Pancreas (tissue), 10 donors: ENCODE results near the gene PRPF38B. TPM values are rescaled to one million over a fixed set of nuclear protein-coding genes. Genes with fewer than 3 reads are reported as not detected.

Experiments
- ATAC-seq, 4 donors: fragments of 200-7000 bp; cut with Tn5 transposase; one replicate each; pipeline versions ENCODE4 v1.8.0 to v1.9.1; 2020; ENCODE audit warnings: mild to moderate bottlenecking in 4 of 4, moderate library complexity in 4 of 4
- DNase-seq, 6 donors: peaks; one replicate each; pipeline ENCODE4 v3.0.0-alpha.2; 2020
- FAIRE-seq: peaks from 2 replicates; lab custom pipeline; 2012; peaks lifted over from hg19 to GRCh38; lab: Jason Lieb, UNC
- H3K27ac ChIP-seq, 4 donors: fragments of 200-600 bp; sonication (generic); 1 replicate in 3 of 4; 2 replicates in 1 of 4; pipeline versions ENCODE4 v1.5.0 to v1.8.0; 2020
- H3K27me3 ChIP-seq, 4 donors: fragments of 200-600 bp; one replicate each; pipeline ENCODE4 v1.8.0; 2021
- H3K36me3 ChIP-seq, 3 donors: fragments of 200-600 bp; sonication (generic) in 1 of 3; one replicate each; pipeline versions ENCODE4 v1.5.0 to v1.8.0; 2020 to 2021
- H3K4me1 ChIP-seq, 3 donors: fragments of 200-600 bp; one replicate each; pipeline ENCODE4 v1.8.0; 2021
- H3K4me3 ChIP-seq, 4 donors: fragments of 200-600 bp; sonication (generic) in 2 of 4; one replicate each; pipeline versions ENCODE4 v1.5.0 to v1.8.0; 2020 to 2021
- H3K9me3 ChIP-seq, 4 donors: fragments of 200-600 bp; one replicate each; pipeline ENCODE4 v1.8.0; 2021
- WGBS, 2 donors: extraction: QIAGEN DNeasy Blood & Tissue Kit; methylation state at CpG; one replicate each; pipeline ENCODE4 v1.1.7; 2013; 5-methylcytosine and 5-hydroxymethylcytosine counted together
- intact Hi-C, 3 donors: fragments of 100-400 bp; cut with DNase I; formaldehyde crosslinking; loops; one replicate each; pipeline versions ENCODE4 v1.11.1 to v1.14.2; 2022
- polyA plus RNA-seq, 2 donors: library from polyadenylated mRNA; stranded (reverse); fragments of 200-250 nt; gene quantifications; one replicate each; pipeline ENCODE4 v1.2.3, GENCODE V29; 2013
- total RNA-seq, 6 donors: library from RNA; stranded (reverse); fragmentation: NEBNext Ultra II Directional in 4 of 6; extraction: Animal tissue kit (Norgen Biotek cat#: 25700) in 4 of 6; gene quantifications; one replicate each; pipeline versions ENCODE4 v1.2.1 to v1.2.4, GENCODE V29; 2021 to 2023
- TF ChIP-seq, protein P1 (sequence below), 4 donors: fragments of 200-600 bp; sonication (generic) in 3 of 4; IDR thresholded peaks; one replicate each; pipeline versions ENCODE4 v1.5.0 to v1.8.0; 2021; ENCODE audit warnings: antibody characterized with exemption in 4 of 4
- donor health status: healthy with polysubstance abuse.
- donor health status: DM: no; HTN: no; CAD: no; lungs with moderate emphysema.
- donor health status: DM: no; HTN: no; CAD: no.
- donor health status: control.
- donor health status: control.
- donor health status: Bipolar disorder and iron deficiency.
- donor health status: DM: yes; HTN: yes; CAD: no.
- donor health status: DM: no; HTN: no; CAD: no.
- donor health status: DM: no; HTN: no; CAD: no.
- donor health status: DM: yes; HTN: yes; CAD: no.

Gene PRPF38B
- total and polyA plus RNA-seq, 8 donors, result 11.2 to 48.6 (median 18.7) TPM

DNA sequence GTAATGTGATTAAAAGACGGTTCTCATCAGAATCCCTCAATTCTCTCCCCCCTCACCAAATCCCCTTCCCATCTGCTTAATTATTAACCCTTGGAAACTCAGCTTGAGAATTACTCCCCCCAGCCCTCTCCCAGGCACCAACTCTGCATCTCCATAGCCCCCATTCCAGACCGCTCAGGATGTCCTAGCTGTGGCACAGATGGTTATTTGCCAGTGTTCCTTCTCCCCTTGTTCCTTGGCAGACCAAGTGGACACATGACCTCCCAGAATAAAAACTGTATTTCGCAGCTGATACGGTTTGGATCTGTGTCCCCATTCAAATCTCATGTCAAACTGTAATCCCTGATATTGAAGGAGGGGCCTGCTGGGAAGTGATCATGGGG lies 45.9 kb upstream of the PRPF38B start:
- peaks cover 0 to 4% (median 0%) of the 10 kb centered on the region in 3 donors for H3K4me1 ChIP-seq
- no peak for DNase-seq
- H3K4me3 ChIP-seq, result no peak overlapping the region
- intact Hi-C loops, result loop anchor here in 2 of 3 donors (10.0 kb wide), 1 partner anchor 131 kb away; no protein-coding TSS in a partner anchor
- ATAC-seq, result no peak
- H3K9me3 ChIP-seq, result no peaks in the 10 kb centered on the region
- H3K36me3 ChIP-seq, result no peaks in the 10 kb centered on the region
- TF ChIP-seq, protein P1, sequence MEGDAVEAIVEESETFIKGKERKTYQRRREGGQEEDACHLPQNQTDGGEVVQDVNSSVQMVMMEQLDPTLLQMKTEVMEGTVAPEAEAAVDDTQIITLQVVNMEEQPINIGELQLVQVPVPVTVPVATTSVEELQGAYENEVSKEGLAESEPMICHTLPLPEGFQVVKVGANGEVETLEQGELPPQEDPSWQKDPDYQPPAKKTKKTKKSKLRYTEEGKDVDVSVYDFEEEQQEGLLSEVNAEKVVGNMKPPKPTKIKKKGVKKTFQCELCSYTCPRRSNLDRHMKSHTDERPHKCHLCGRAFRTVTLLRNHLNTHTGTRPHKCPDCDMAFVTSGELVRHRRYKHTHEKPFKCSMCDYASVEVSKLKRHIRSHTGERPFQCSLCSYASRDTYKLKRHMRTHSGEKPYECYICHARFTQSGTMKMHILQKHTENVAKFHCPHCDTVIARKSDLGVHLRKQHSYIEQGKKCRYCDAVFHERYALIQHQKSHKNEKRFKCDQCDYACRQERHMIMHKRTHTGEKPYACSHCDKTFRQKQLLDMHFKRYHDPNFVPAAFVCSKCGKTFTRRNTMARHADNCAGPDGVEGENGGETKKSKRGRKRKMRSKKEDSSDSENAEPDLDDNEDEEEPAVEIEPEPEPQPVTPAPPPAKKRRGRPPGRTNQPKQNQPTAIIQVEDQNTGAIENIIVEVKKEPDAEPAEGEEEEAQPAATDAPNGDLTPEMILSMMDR (IDR thresholded peaks at IDR 0.05), result no peak
- H3K27ac ChIP-seq, result peak overlapping the region in 2 of 4 donors; percentile 78 to 84
- FAIRE-seq, result no peak
- 80 to 85% methylated on average over 4 of the region's 4 CpGs for WGBS, 2 donors
- no peaks in the 10 kb centered on the region for H3K27me3 ChIP-seq

DNA sequence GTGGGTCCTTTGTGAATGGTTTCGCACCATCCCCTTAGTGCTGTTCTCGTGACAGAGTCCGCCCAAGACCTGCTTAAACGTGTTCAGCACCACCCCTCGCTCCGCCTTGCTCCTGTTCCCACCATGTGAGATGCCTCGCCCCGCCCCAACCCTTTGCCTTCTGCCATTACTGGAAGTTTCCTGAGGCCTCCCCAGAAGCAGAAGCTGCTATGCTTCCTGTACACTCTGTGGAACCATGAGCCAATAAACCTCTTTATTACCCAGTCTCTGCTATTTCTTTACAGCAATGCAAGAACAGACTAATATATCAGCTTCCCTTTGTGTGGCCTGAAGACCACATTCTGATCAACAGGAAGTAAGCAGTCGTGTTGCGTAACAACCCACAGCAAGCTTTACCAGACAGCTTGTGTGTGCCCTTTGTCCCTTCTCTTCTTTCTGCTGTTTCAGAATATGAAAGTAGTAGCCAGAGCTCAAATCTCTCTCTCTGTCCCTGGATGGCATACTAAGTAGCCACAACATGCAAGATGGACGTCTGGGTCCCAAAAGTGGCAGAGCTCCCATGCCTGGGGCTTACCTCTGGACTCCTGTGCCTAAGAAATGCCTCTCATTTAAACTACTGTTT lies 45.4 kb upstream of the PRPF38B start:
- Histone ChIP-seq H3K4me1 (peaks cover 0 to 4% (median 0%) of the 10 kb centered on the region in 3 donors), H3K9me3 (no peaks in the 10 kb centered on the region), H3K27me3 (no peaks in the 10 kb centered on the region), H3K27ac (peak overlapping the region in 3 of 4 donors; percentile 12 to 84 (median 78)), H3K36me3 (no peaks in the 10 kb centered on the region), H3K4me3 (no peak overlapping the region)
- 73 to 81% methylated on average over 11 of the region's 11 CpGs for WGBS, 2 donors
- ATAC-seq (peak; percentile 76 to 89 (median 82)), DNase-seq (peak in 4 of 6 donors; percentile 16 to 74 (median 41)), FAIRE-seq (no peak)
- TF ChIP-seq, protein P1 (IDR thresholded peaks at IDR 0.05), result no peak
- intact Hi-C loops, result loop anchor here in 2 of 3 donors (10.0 kb wide), 1 partner anchor 132 kb away; no protein-coding TSS in a partner anchor

DNA sequence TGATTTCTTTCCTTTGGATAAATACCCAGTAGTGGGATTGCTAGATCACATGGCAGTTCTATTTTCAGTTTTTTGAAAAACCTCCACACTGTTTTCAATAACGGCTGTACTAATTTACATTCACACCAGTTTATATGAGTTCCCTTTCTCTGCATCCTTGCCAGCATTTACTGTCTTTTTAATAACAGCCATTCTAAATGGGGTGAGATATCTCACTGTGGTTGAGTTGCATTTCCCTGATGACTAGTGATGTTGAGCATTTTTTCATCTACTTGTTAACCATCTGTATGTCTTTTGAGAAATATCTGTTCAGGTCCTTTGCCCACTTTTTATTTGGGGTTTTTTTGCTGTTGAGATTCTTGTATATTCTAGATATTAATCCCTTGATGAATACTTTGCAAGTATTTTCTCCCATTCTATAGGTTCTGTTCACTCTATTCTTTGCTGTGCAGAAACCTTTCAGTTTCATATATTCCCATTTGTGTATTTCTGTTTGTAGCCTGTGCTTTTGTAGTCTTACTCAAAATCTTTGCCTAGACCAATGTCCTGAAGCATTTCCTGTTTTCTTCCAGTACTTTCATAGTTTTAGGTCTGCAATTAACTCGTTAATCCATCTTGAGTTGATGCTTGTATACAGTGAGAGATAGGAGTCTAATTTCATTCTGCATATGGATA lies 38.5 kb upstream of the PRPF38B start:
- FAIRE-seq (no peak), ATAC-seq (no peak), DNase-seq (no peak)
- H3K27me3 ChIP-seq, result no peaks in the 10 kb centered on the region
- H3K36me3 ChIP-seq, result no peaks in the 10 kb centered on the region
- no peaks in the 10 kb centered on the region for H3K9me3 ChIP-seq
- H3K27ac ChIP-seq, result no peak overlapping the region
- no peak overlapping the region for H3K4me3 ChIP-seq
- intact Hi-C loops, result no loop called here
- 57 to 79% methylated on average over 2 of the region's 2 CpGs for WGBS, 2 donors
- no peaks in the 10 kb centered on the region for H3K4me1 ChIP-seq
- TF ChIP-seq, protein P1 (IDR thresholded peaks at IDR 0.05), result no peak

DNA sequence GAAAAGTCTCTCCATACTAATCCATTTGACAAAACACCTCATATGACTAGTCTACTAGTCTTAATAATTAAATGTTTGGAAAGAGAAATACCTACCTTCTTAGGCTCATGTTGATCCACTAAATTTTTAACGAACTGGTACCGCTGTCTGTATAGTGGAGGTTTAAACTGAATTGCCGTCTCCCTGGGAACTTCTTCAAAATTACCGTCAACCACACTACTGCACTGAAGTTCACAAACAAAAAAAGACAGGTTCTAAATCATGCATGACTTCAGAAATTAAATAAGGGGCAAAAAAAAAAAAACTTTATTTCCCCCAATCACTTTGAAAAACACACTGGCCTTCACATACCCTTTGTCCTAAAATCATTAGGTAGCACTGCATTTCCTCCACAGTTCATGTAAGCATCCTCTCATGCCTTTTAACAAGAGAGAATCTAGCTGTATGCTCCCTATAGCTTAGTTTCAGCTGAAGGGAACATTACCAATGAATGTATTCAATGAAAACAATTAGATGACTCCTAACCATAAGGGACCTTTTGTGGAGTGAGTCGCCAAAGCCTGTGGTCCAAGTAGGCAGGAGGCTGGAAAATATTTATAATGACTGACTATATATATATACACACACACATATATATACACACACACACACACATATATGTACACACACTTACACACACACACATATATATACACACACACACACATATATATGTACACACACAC lies 34.6 kb upstream of the PRPF38B start:
- H3K4me1 ChIP-seq, result no peaks in the 10 kb centered on the region
- 83 to 87% methylated on average over 5 of the region's 5 CpGs for WGBS, 2 donors
- no peak overlapping the region for H3K4me3 ChIP-seq
- TF ChIP-seq, protein P1 (IDR thresholded peaks at IDR 0.05), result no peak
- H3K36me3 ChIP-seq, result no peaks in the 10 kb centered on the region
- H3K9me3 ChIP-seq, result no peaks in the 10 kb centered on the region
- H3K27me3 ChIP-seq, result no peaks in the 10 kb centered on the region
- ATAC-seq (no peak), DNase-seq (no peak), FAIRE-seq (no peak)
- intact Hi-C loops, result no loop called here
- H3K27ac ChIP-seq, result no peak overlapping the region
